CMK (cell line): ENCODE results near the gene CWC27.

Source experiments
- DNase-seq: peaks from one replicate; pipeline ENCODE4 v3.0.0-alpha.2; 2010; ENCODE audit warnings: low read depth

CWC27 gene

GRCh38 chr5:65035211-65036206 lies 266.8 kb downstream of the CWC27 start:
- DNase-seq = peak; percentile 61

GRCh38 chr5:65037831-65038815 lies 269.4 kb downstream of the CWC27 start:
- no peak for DNase-seq

DNA sequence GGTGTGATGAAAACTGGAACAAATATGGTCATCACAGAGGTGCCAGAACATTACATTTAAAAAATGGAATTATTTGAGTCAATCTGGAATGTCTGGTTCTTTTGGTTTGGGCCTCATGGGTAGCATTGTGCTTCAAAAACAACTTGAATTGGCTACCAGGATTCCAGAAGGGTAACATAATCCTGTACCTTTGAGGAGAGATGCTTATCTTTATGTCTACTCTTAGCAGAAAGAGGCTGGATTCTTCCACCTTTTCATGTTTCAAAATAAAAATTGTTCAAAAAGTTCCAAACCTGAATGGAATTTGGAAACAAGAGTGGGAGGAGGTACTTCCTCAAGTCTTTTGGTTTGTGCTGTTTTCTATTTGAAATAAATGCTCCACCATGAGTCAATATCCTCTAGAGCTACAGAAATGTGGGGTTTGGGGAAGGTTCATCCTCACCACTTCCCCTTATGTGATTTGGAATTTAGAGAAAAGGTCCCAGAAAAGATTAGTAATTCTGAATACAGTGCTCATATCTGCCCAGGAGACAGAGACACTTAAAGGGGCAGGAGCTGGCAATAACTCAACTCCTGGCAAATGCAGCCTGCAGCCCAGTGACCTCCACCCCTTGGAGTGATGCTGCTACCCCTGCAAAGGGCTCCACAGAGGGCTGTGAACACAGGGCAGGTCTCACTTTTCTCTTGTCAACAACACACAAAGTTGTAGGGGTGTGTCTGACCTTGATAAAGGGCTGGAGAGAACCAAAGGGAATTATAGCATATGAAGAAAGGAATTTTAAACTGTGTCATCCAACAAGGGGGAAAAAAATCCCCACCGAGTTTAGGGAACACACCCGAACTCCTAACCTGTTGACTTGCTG lies 272.8 kb downstream of the CWC27 start:
- DNase-seq = no peak

GRCh38 chr5:65043843-65044359 lies 275.2 kb downstream of the CWC27 start:
- DNase-seq = no peak

DNA sequence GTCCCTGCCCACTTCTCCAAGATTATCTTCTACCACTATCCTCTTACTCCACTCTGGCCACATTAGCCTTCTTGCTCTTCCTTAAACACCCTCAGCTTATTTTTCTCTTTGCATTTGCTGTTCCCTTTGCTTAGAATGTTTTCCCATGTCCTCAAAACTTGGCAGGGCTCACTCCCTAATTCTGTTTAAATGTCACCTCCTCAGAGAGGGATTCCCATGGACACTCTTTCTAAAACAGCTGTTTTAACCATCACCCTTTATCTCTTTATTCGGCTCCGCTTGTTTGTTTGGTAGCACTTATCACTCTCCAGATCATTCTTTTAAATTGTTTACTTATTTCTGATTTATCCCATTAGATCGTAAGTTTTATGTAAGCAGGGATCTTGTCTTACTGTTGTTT lies 278.5 kb downstream of the CWC27 start:
- no peak for DNase-seq

GRCh38 chr5:65047948-65048690 lies 279.4 kb downstream of the CWC27 start:
- DNase-seq = no peak

DNA sequence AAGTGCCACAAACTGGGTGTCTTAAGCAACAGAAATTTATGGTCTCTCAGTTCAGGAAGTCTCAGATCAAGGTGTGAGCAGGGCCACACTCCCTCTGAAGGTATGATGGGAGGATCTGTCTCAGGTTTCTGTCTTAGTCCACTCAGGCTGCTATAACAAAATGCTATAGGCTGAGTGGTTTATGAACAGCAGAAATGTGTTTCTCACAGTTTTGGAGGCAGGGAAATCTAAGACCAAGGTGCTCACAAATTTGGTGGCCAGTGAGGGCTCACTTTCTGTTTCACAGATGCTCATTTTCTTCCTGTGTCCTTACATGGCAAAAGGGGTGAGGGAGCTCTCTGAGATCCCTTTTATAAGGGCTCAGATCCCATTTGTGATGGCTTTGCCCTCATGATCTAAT lies 281.4 kb downstream of the CWC27 start:
- DNase-seq = no peak

DNA sequence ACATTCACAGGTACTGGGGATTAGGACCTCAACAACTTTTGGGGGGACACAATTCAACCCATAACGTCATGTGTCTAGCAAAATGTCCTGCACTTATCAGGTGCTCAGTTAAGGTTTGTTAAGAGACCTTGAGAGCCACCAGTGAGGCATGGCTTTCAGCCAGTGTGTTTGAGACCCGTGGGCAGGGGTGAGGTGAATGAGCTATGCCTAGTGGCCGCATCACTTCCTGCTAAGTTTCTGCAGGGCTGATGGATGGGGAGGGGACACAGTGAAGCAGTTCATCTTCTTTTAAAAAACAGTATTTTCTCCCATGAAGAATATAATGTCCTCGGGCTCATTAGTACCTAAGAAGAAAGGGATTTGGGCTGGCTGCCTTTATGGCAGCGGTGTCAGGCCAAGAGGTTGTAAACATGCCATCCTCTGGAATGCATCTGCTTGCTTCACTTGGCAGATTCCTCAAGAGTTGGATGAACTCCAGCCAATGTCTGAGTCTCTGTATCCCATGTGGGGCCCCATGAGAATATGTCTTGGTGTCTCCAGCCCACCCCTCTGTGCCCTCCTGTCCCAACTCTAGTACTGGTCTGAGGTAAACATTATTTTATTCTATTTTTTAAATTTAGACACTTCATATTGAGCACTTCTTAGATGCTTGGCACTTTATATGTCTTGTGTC lies 282.2 kb downstream of the CWC27 start:
- DNase-seq = no peak

DNA sequence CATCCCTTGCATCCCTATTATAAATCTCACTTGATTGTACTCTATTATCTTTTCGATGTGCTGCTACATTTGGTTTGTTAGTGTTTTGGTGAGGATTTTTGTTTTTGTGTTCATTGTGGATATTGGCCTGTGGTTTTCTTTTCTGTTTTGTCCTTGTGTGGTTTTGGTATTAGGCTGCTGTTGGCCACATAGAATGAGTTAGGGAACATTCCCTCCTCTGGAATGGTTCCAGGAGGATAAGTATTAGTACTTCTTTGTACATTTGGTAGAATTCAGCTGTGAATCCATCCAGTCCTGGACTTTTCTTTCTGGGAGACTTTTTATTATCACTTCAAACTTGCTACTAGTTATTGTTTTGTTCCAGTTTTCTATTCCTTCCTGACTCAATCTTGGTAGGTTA lies 287.2 kb downstream of the CWC27 start:
- no peak for DNase-seq

DNA sequence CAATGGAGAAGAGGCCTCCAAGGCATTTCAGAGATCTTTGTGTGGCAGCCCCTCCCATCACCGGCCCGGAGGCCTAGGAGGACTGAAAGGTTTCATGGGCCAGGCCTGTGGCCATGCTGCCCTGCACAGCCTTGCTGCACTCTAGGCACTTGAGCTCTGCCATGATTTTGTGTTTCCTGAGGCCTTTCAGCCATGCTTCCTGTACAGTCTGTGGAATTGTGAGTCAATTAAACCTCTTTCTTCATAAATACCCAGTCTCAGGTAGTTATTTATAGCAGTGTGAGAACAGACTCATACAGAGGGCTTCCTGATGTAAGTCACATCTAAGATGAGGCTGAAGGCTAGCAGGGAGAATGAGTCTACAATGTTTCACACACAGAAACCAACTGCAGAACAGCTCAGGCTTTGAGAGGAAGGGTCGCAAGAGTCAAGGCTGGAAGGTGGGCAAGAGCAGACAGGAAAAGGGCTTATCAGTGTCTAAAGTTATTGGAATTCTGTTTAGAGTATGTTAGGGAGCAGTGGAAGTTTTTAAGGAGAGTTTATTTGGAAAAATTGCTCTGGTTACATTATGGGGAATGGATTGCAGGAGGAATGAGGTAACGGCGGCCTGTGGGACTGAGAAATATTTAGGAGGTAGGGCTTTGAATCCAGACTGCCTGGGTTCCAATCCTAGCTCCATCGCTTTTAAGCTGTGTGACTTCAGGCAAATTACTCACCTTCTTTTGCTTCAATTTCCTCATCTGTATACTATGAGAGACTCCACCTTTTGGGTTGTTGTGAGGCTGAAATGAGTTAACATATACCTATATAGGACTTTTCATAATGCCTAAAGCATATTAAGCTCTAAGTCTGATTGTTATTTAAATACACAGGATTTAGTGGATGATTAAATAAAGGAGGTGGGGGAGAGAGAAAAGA lies 291.2 kb downstream of the CWC27 start:
- DNase-seq = no peak

- no peak for DNase-seq
Observed at GRCh38 chr5:65061250-65061973, 292.7 kb downstream of the CWC27 start.

- DNase-seq = no peak
Observed at GRCh38 chr5:65061974-65062353, 293.2 kb downstream of the CWC27 start.

GRCh38 chr5:65062469-65063083 lies 293.8 kb downstream of the CWC27 start:
- DNase-seq = no peak

DNA sequence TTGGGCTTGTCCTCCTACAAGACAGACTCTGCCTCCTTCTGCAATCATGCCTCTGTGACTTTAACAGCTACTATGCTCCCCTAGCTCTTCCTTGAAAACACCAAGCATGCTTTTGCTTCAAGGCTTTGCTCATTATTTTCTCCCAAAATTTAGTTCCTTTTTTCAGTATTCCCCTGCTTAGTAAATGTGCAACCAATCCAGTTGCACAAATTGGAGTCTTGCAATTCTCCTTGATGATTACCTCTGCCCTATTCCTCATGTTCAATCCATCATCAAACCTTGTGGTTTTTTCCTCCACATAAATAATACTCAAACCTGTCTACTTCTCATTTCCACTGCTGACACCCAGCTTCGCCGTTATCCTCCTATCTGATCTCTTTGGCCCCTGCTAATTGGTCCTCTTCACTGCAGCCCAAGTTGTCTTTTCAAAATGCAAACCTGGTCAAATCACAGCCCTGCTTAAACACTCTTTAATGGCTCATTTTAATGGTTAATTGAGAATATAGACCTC lies 296.3 kb downstream of the CWC27 start:
- no peak for DNase-seq

DNA sequence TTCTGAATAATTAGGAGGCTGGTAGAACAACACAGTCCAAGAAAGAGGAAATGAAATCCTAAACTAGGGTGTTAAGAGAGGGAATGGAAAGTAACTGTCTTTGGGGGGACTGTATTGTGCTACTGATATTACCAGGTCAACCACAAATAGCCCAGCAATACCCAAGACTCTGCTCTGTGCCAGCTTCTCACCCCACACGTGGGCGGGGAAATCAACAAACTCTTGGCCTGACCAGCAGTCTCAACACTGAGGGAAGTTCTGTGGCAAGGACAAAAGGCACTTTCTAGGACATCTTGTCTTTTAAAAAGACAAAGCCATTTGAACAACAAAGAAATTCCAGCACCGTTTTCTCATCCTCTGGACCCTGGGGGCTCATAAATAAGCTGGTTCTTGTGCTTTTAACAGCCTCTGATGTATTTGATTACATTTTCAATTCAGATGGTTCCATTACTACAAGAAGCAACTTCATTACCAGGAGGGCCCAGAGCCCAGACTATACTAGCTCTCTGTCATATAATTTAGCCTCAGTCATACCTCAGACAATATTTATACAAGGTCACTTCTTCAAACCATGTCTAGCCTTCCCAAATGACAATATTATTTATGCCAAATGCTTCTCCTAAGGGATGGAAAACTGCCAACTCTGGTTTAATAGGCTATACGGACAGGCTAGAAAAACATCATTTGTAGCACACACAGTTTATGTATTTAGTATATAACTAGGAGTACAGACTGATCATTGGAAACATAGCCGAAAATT lies 297.8 kb downstream of the CWC27 start:
- DNase-seq = no peak

DNA sequence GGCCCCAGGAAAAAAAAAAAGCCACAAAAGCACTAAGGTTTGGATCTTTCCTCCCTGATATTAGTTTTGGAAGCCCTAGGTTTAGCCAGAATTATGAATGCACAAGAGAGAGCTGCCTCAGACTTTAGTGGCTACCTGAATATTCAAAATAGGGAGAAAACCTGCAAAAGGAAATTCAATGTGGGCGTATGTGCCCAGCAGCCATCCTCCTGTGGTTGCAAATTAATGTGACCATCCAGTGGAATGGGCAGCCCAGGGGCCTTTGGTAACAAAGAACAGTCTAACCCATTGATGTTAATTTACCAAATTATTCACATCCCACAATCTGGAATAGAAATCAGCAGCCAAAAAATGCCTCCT lies 298.4 kb downstream of the CWC27 start:
- no peak for DNase-seq
